SK-N-MC (cell line): ENCODE measurements around the gene ADARB2.

Source experiments
- DNase-seq: peaks from one replicate; pipeline ENCODE4 v3.0.0-alpha.2; 2011; ENCODE audit warnings: low read depth, low spot score
- H3K27ac ChIP-seq: fragments of 200-600 bp; sonication (generic); 2 replicates; pipeline ENCODE4 v1.5.1; 2016; ENCODE audit warnings: mixed run types
- H3K36me3 ChIP-seq: fragments of 200-600 bp; sonication (generic); 2 replicates; pipeline ENCODE4 v1.6.1; 2017; ENCODE audit warnings: antibody characterized with exemption, low read length, mixed read lengths; ENCODE audit not compliant: insufficient read depth
- H3K4me3 ChIP-seq: fragments of 200-600 bp; sonication (generic); 2 replicates; pipeline ENCODE4 v1.5.1; 2016
- H3K9ac ChIP-seq: fragments of 200-600 bp; sonication (generic); 2 replicates; pipeline ENCODE4 v1.8.0; 2017; ENCODE audit warnings: mixed run types, mixed read lengths; ENCODE audit not compliant: insufficient read length
- H3K9me3 ChIP-seq: fragments of 200-600 bp; sonication (generic); 2 replicates; pipeline ENCODE4 v1.6.1; 2017; ENCODE audit warnings: low read depth, mild to moderate bottlenecking, antibody characterized with exemption, low read length, moderate library complexity, mixed read lengths
- EZH2 ChIP-seq: fragments of 200-600 bp; sonication (generic); IDR thresholded peaks from one replicate; pipeline ENCODE4 v1.6.1; 2017; ENCODE audit warnings: antibody characterized with exemption
- FOXP2 ChIP-seq: optimal IDR thresholded peaks from 2 replicates; pipeline ENCODE3; 2011; ENCODE audit warnings: mild to moderate bottlenecking, moderate library complexity; ENCODE audit not compliant: insufficient read depth; ENCODE audit errors: extremely low read length, control extremely low read depth
- POLR2AphosphoS5 ChIP-seq: IDR thresholded peaks from 2 replicates; pipeline ENCODE4 v1.6.1; 2012; ENCODE audit warnings: mild to moderate bottlenecking, low read depth, low read length, borderline replicate concordance

ADARB2 gene

DNA sequence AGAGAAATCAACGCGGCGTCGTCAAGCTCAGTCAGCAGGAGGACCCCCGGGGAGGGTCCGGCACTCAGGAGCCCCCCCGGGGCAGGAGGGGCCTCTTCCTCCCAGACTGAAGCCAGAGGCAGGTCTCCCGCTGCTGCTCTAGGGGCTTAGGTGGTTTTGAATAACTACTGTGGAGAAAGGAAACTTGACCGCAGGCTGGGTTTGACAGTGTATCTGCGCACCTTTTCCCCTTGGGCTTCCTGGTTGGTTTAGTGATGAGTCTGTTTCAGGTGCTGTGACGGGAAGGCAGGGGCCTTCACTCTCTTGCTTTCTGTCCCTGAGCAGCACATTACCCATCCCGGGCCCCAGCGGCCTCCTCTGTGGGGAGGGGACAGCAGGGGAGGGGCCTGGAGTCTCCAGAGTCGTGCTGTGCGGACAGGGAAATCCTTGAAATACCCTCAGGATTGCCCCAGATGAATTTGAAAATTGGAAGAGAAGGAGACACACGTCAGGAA lies 262.2 kb downstream of the ADARB2 start:
- Histone ChIP-seq H3K27ac (no peak overlapping the region), H3K4me3 (no peak overlapping the region), H3K9me3 (no peaks in the 10 kb centered on the region), H3K36me3 (no peaks in the 10 kb centered on the region), H3K9ac (no peak overlapping the region)
- no peak for DNase-seq
- TF ChIP-seq POLR2AphosphoS5 = no peak
- no peak for TF ChIP-seq FOXP2
- TF ChIP-seq EZH2 = no peak

DNA sequence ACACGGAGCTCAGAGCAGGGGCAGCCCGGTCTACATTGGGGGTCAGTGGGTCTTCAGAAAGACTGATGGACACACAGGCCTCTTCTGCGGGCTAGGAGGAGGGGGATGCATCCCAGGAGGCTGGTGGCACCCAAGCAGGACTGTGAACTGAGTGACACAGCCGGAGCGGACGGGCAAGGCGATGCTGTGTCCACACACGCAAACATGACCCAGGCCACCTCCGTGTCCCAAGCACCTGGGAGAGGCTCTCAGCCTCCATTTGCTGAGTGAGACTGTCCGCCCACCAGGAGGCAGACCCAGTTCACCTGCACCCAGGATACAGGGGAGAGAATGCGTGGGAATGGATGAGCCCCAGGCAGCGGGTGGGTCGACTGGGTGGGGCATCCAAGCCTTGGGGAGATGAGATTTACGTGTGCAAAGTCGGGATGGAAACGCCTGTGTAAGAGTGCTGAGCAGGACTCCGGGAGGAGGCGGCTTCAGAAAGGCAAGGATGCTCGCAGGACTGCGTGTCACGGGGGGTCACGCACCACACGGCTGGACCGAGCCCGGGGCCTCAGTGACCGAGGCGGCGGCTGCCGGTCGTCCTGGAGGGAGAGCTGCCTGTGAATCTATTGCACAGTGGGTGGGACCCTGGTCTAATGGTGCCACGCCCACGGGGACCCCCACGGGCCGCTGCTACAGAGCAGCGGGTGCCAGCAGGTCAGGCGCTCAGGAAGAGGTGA lies 262.8 kb downstream of the ADARB2 start:
- Histone ChIP-seq H3K4me3 (no peak overlapping the region), H3K27ac (no peak overlapping the region), H3K9me3 (no peaks in the 10 kb centered on the region), H3K9ac (no peak overlapping the region), H3K36me3 (no peaks in the 10 kb centered on the region)
- TF ChIP-seq EZH2 (no peak), FOXP2 (no peak), POLR2AphosphoS5 (no peak)
- no peak for DNase-seq

DNA sequence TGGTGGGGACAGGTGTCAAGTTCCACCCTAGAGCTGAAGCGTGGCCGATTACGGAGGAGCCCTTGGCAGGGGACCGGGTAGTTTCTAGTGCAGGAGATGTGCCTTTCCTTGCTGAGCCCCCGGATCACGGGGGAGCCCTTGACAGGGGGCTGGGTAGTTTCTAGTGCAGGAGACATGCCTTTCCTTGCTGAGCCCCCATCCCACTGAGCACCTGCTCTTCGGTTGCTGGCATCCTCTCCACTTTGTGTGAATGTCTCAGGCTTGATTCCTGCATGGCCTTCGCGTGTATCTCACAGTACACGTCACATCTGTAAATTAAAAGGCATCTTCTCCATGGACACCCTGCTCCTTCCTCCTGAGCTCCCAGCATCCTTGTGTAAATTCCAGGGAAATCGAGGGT lies 263.5 kb downstream of the ADARB2 start:
- no peaks in the 10 kb centered on the region for H3K36me3 ChIP-seq
- H3K9ac ChIP-seq = no peak overlapping the region
- no peak for DNase-seq
- no peaks in the 10 kb centered on the region for H3K9me3 ChIP-seq
- no peak overlapping the region for H3K27ac ChIP-seq
- H3K4me3 ChIP-seq = no peak overlapping the region
- no peak for TF ChIP-seq FOXP2
- TF ChIP-seq POLR2AphosphoS5 = no peak
- no peak for TF ChIP-seq EZH2

GRCh38 chr10:1472178-1472958 lies 265.0 kb downstream of the ADARB2 start:
- DNase-seq = no peak
- no peak for TF ChIP-seq POLR2AphosphoS5
- no peak for TF ChIP-seq FOXP2
- no peak for TF ChIP-seq EZH2
- no peak overlapping the region for H3K4me3 ChIP-seq
- no peak overlapping the region for H3K9ac ChIP-seq
- H3K9me3 ChIP-seq = no peaks in the 10 kb centered on the region
- no peaks in the 10 kb centered on the region for H3K36me3 ChIP-seq
- no peak overlapping the region for H3K27ac ChIP-seq

DNA sequence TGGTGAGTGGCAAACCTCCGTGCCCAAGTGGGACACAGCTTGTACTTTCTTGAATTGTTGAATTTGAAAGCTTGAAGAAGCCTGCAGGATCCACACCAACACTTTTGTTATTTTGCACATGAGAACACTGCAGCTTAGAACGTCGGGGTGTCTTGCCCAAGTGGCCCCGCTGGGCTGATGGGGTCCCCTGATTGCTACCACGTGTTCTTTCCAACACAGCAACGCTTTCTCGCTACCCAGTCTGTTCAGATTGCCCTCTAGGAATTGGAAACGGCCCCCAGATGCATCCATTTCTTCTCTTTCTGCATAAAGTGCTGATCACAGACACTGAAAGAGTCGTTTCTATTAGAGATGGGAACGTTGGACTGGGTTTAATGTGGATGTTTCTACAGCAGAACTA lies 268.5 kb downstream of the ADARB2 start:
- Histone ChIP-seq H3K27ac (no peak overlapping the region), H3K4me3 (no peak overlapping the region), H3K36me3 (no peaks in the 10 kb centered on the region), H3K9ac (no peak overlapping the region), H3K9me3 (no peaks in the 10 kb centered on the region)
- DNase-seq = no peak
- no peak for TF ChIP-seq EZH2
- no peak for TF ChIP-seq FOXP2
- TF ChIP-seq POLR2AphosphoS5 = no peak

DNA sequence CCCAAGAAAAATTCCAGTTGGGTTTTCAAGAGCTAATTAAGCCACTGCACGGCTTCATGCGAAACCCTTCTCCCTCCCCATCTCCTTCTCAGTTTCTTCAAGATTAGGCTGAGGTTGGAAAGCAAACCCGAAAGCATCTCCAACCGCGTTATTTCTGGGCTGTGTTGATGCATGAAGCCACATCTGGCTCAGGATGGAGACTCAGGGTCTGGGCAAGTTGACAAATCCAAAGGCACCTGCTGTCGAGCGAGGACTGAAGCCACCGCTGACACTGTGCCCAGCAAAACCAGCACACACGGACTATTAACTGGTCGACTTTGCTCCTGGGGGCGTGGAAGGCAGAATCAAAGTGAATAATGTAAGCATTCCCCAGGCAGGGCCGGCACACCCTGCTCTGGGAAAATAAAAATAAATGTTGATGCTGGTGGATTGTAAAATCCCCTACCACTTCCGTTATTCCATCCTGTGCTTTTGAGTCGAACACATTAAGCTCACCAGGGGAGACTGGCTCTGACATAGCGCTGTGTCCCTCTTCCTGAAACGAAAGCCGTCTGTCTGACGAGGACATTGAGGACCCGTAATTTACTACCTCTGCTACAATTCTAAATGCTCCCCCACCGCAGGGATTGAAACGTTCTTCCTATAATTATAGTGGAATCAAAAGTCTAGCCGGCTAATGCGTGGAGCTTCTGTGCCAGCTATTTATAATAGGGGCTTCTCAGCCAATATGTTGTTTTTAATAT lies 269.8 kb downstream of the ADARB2 start:
- Histone ChIP-seq H3K27ac (no peak overlapping the region), H3K9me3 (no peaks in the 10 kb centered on the region), H3K36me3 (no peaks in the 10 kb centered on the region), H3K4me3 (no peak overlapping the region), H3K9ac (no peak overlapping the region)
- no peak for TF ChIP-seq POLR2AphosphoS5
- no peak for TF ChIP-seq FOXP2
- no peak for TF ChIP-seq EZH2
- DNase-seq = no peak

DNA sequence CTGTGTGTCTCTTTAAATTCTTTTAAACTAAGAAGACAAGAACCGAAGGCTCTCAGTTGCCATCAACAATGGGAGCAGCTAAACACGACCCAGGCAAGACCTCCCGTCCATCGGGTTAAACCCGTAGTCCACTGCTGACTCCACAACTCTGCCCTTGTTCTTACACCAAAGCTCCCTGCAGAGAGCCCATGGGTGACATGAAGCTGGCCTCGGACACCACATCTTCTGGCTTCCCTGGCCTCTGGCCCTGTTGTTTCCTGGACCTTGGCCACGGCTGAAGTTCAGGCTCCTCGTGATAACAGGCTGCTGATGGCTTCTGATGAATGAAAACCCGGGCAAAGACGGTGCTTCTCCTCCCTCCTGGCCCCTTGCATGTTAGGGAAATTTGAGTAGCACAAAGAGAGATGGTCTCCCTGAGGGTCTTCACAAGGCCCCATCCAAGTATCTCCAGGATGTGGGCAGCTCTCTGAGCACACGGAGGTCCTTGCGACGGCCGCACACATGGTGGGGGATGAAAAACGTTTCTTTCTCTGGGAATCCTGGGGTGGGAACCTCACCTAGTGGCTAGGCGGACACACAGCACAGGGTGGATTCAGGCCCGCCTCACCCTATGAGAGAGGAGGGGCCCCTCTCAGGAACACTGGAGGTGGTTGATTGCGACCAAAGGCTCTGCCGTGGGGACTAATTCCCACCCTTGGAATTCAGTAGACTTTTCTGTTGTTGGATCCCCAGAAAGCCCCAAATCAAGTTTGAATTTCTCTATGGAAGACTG lies 271.1 kb downstream of the ADARB2 start:
- no peaks in the 10 kb centered on the region for H3K9me3 ChIP-seq
- DNase-seq = no peak
- no peak overlapping the region for H3K9ac ChIP-seq
- TF ChIP-seq FOXP2 (no peak), EZH2 (no peak), POLR2AphosphoS5 (no peak)
- H3K27ac ChIP-seq = no peak overlapping the region
- H3K36me3 ChIP-seq = no peaks in the 10 kb centered on the region
- no peak overlapping the region for H3K4me3 ChIP-seq

DNA sequence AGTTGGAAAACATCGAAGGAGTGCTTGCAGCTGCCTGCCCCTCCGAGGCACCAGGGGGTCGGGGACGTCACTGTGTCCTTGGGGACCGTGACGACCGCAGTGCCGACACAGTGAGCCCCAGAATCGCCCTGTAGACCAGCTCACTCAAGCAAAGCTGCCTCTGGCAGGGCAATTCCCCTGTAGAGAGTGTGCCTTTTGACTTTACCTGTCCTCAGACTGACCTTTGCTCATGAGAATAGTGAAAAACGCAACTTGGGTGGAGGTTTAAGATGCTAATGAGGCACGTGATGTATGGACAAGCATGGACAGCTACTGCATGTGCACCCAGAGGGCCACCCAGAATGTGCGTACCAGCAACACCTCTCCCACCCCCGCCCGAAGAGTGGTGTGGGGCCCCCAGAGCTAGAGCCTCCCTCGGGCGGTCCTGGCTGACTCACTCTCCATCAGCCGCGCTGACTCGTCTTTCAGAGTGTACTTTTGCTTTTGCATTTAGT lies 271.9 kb downstream of the ADARB2 start:
- H3K4me3 ChIP-seq = no peak overlapping the region
- no peak overlapping the region for H3K27ac ChIP-seq
- H3K9ac ChIP-seq = no peak overlapping the region

More for the DNA sequence above, 271.9 kb downstream of the ADARB2 start:
- no peak for TF ChIP-seq FOXP2
- Histone ChIP-seq H3K36me3 (no peaks in the 10 kb centered on the region), H3K9me3 (no peaks in the 10 kb centered on the region)
- DNase-seq = no peak
